Ishikawa (cell line): ENCODE measurements around the gene RALGPS2.

ENCODE experiments used
- CEBPB ChIP-seq: IDR thresholded peaks from 2 replicates; pipeline ENCODE4 v1.6.1; 2012
- CREB1 ChIP-seq: IDR thresholded peaks from 2 replicates; pipeline ENCODE4 v1.6.1; 2012; ENCODE audit warnings: low read depth
- EGR1 ChIP-seq: IDR thresholded peaks from 2 replicates; pipeline ENCODE4 v1.6.1; 2012
- FOXM1 ChIP-seq: IDR thresholded peaks from 2 replicates; pipeline ENCODE4 v1.6.1; 2012; ENCODE audit warnings: low read depth, borderline replicate concordance
- MAX ChIP-seq: IDR thresholded peaks from 2 replicates; pipeline ENCODE4 v1.6.1; 2012
- RAD21 ChIP-seq: IDR thresholded peaks from 2 replicates; pipeline ENCODE4 v1.6.1; 2012; ENCODE audit warnings: low read depth
- TAF1 ChIP-seq: IDR thresholded peaks from 2 replicates; pipeline ENCODE4 v1.6.1; 2012; ENCODE audit warnings: low read depth, mild to moderate bottlenecking
- TCF12 ChIP-seq: IDR thresholded peaks from 2 replicates; pipeline ENCODE4 v1.6.1; 2012; ENCODE audit warnings: low read depth
- USF1 ChIP-seq: IDR thresholded peaks from 2 replicates; pipeline ENCODE4 v1.6.1; 2012

GRCh38 chr1:178928041-178928440, 203.0 kb downstream of the RALGPS2 start:
- TF ChIP-seq CEBPB (no peak), TAF1 (no peak), MAX (no peak), CREB1 (no peak), USF1 (no peak), RAD21 (no peak), FOXM1 (no peak), EGR1 (no peak), TCF12 (no peak)
